Spleen (tissue), 7 donors: ENCODE measurements around the gene ABO.

Source experiments
- CTCF ChIP-seq, 11 experiments: fragments of 200-600 bp in 7 of 11; fragments of 450-650 bp in 4 of 11; sonication (generic) in 4 of 11; IDR thresholded peaks in 8 of 11; conservative IDR thresholded peaks in 3 of 11; 1 replicate in 7 of 11; 2 replicates in 4 of 11; pipeline versions ENCODE4 v1.4.0 to v1.8.0; 2016 to 2021; ENCODE audit warnings: antibody characterized with exemption in 11 of 11, inconsistent platforms in 4 of 11, mild to moderate bottlenecking in 1 of 11
- POLR2A ChIP-seq, 3 donors: fragments of 450-650 bp; IDR thresholded peaks; one replicate each; pipeline ENCODE4 v1.5.1; 2017; ENCODE audit warnings: antibody characterized with exemption in 3 of 3, mild to moderate bottlenecking in 1 of 3
- POLR2AphosphoS5 ChIP-seq, 3 donors: sonication (generic); formaldehyde crosslinking; IDR thresholded peaks; one replicate each; pipeline ENCODE4 v1.5.1; 2017; ENCODE audit warnings: antibody characterized with exemption in 3 of 3
- donor health status: DM: no; HTN: no; CAD: no; lungs with moderate emphysema.
- donor health status: DM: no; HTN: no; CAD: no.
- donor health status: DM: no; HTN: no; CAD: no.

- TF ChIP-seq POLR2A (IDR thresholded peaks at IDR 0.05) = no peak
- TF ChIP-seq CTCF (IDR thresholded peaks at IDR 0.05 in 8 of 11, conservative IDR thresholded peaks at IDR 0.05 in 3 of 11) = no peak
- no peak for TF ChIP-seq POLR2AphosphoS5 (IDR thresholded peaks at IDR 0.05)
Measured at GRCh38 chr9:133309608-133310007, 34.6 kb upstream of the ABO start.
